Neural cell (in vitro differentiated cells): ENCODE results near the gene RALGPS1. TPM values are rescaled to one million over a fixed set of nuclear protein-coding genes. Genes with fewer than 3 reads are reported as not detected.

ENCODE experiments used
- H2AFZ ChIP-seq: fragments of 200-600, 300-800 bp; sonication (generic), shearing (Covaris generic); 2 replicates; pipeline ENCODE4 v1.6.0; 2014; ENCODE audit warnings: low read depth, mild to moderate bottlenecking, antibody characterized with exemption, low read length, moderate library complexity
- H3F3A ChIP-seq: fragments of 200-600 bp; shearing (Covaris generic); 2 replicates; pipeline ENCODE4 v1.6.1; 2016; ENCODE audit warnings: mild to moderate bottlenecking, moderate library complexity, mixed read lengths, antibody characterized with exemption, low read length; ENCODE audit not compliant: insufficient read depth, poor library complexity, severe bottlenecking
- H3K27ac ChIP-seq: fragments of 200-600, 300-800 bp; sonication (generic), shearing (Covaris generic); 2 replicates; pipeline ENCODE4 v1.5.1; 2014; ENCODE audit warnings: mild to moderate bottlenecking, low read length, moderate library complexity
- H3K27me3 ChIP-seq: fragments of 300-800, 200-600 bp; sonication (generic), shearing (Covaris generic); 2 replicates; pipeline ENCODE4 v1.6.0; 2014; ENCODE audit warnings: mild to moderate bottlenecking, low read depth, low read length, moderate library complexity; ENCODE audit not compliant: insufficient read depth
- H3K36me3 ChIP-seq: fragments of 300-800, 200-600 bp; sonication (generic), shearing (Covaris generic); 2 replicates; pipeline ENCODE4 v1.5.1; 2014; ENCODE audit warnings: mild to moderate bottlenecking, antibody characterized with exemption, low read length, moderate library complexity; ENCODE audit not compliant: insufficient read depth
- H3K4me2 ChIP-seq: fragments of 300-800, 200-600 bp; sonication (generic), shearing (Covaris generic); 2 replicates; pipeline ENCODE4 v1.6.0; 2014; ENCODE audit warnings: mild to moderate bottlenecking, low read length
- H3K4me3 ChIP-seq: fragments of 300-800, 200-600 bp; sonication (generic), shearing (Covaris generic); 2 replicates; pipeline ENCODE4 v1.5.1; 2014; ENCODE audit warnings: mild to moderate bottlenecking, low read length, moderate library complexity
- H3K79me2 ChIP-seq: fragments of 200-600 bp; shearing (Covaris generic); replicated peaks from 2 replicates; pipeline ENCODE4 v1.6.0; 2014; ENCODE audit warnings: mild to moderate bottlenecking, low read length, moderate library complexity; ENCODE audit not compliant: insufficient read depth
- H3K9ac ChIP-seq: fragments of 300-800, 200-600 bp; sonication (generic), shearing (Covaris generic); 2 replicates; pipeline ENCODE4 v1.6.1; 2016; ENCODE audit warnings: mild to moderate bottlenecking, low read length, mixed read lengths
- H3K9me2 ChIP-seq: fragments of 200-600 bp; shearing (Covaris generic); 2 replicates; pipeline ENCODE4 v1.6.1; 2016; ENCODE audit warnings: mild to moderate bottlenecking, low read length, mixed read lengths; ENCODE audit not compliant: insufficient read depth
- H3K9me3 ChIP-seq: fragments of 200-600, 300-800 bp; sonication (generic), shearing (Covaris generic); 2 replicates; pipeline ENCODE4 v1.6.1; 2016; ENCODE audit warnings: mild to moderate bottlenecking, mixed run types, low read length, moderate library complexity, mixed read lengths
- H4K20me1 ChIP-seq: fragments of 200-600 bp; shearing (Covaris generic); 2 replicates; pipeline ENCODE4 v1.6.1; 2016; ENCODE audit warnings: mild to moderate bottlenecking, mixed run types; ENCODE audit not compliant: insufficient read depth
- EZH2 ChIP-seq: fragments of 200-600, 300-800 bp; shearing (Covaris generic), sonication (generic); IDR thresholded peaks from 2 replicates; pipeline ENCODE4 v1.6.1; 2014; ENCODE audit warnings: antibody characterized with exemption, low read length, borderline replicate concordance, mild to moderate bottlenecking; ENCODE audit not compliant: insufficient read depth, poor library complexity, severe bottlenecking
- MXI1 ChIP-seq: fragments of 450-650 bp; conservative IDR thresholded peaks from 2 replicates; pipeline ENCODE4 v1.6.1; 2014; ENCODE audit warnings: antibody characterized with exemption, mild to moderate bottlenecking; ENCODE audit not compliant: poor library complexity, severe bottlenecking
- POLR2AphosphoS5 ChIP-seq: IDR thresholded peaks from 2 replicates; pipeline ENCODE4 v1.6.1; 2012
- SMC3 ChIP-seq: fragments of 450-650 bp; conservative IDR thresholded peaks from 2 replicates; pipeline ENCODE4 v1.6.1; 2014; ENCODE audit warnings: antibody characterized with exemption, mild to moderate bottlenecking, moderate library complexity; ENCODE audit not compliant: poor library complexity
- polyA plus RNA-seq: library from polyadenylated mRNA; depleted of rRNA; stranded (reverse); fragments of >200 nt; gene quantifications from 2 replicates; pipeline ENCODE4 v1.2.3, GENCODE V29; 2014
- TF ChIP-seq, protein P1 (sequence below): IDR thresholded peaks from 2 replicates; pipeline ENCODE4 v1.6.1; 2012; ENCODE audit warnings: borderline replicate concordance
- TF ChIP-seq, protein P2 (sequence below): fragments of 450-650 bp; IDR thresholded peaks from 2 replicates; pipeline ENCODE4 v1.5.1; 2014; ENCODE audit warnings: antibody characterized with exemption, mild to moderate bottlenecking, moderate library complexity; ENCODE audit not compliant: poor library complexity, severe bottlenecking

RALGPS1 gene
- polyA plus RNA-seq, 1 donor from 2014 or later, result 37.1 TPM

DNA sequence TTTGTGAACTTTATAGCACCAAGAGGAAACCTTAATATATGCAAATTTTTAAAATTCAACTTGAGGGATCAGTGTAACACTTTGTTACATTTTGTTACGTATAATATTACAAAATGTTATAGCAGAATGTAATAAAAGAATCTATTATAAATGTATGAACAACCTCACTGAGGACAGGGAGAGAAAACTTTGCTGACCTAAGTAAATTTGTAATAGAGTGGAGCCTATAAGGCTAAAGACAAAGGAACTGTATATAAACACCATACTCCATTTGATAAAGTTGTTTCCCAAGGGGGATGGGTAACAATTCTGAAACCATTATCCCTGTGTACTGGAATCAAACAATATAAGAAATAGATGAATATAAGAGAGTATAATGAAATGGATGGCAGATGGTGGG lies 130.6 kb downstream of the RALGPS1 start:
- no peaks in the 10 kb centered on the region for H3K27me3 ChIP-seq
- no peak overlapping the region for H3K4me3 ChIP-seq
- no peaks in the 10 kb centered on the region for H4K20me1 ChIP-seq
- H3K4me2 ChIP-seq, result no peak overlapping the region
- H3F3A ChIP-seq, result no peaks in the 10 kb centered on the region
- H3K9me3 ChIP-seq, result no peaks in the 10 kb centered on the region
- H3K27ac ChIP-seq, result no peak overlapping the region
- no peak overlapping the region for H3K9ac ChIP-seq
- TF ChIP-seq POLR2AphosphoS5 (no peak), EZH2 (no peak)
- TF ChIP-seq, protein P1, sequence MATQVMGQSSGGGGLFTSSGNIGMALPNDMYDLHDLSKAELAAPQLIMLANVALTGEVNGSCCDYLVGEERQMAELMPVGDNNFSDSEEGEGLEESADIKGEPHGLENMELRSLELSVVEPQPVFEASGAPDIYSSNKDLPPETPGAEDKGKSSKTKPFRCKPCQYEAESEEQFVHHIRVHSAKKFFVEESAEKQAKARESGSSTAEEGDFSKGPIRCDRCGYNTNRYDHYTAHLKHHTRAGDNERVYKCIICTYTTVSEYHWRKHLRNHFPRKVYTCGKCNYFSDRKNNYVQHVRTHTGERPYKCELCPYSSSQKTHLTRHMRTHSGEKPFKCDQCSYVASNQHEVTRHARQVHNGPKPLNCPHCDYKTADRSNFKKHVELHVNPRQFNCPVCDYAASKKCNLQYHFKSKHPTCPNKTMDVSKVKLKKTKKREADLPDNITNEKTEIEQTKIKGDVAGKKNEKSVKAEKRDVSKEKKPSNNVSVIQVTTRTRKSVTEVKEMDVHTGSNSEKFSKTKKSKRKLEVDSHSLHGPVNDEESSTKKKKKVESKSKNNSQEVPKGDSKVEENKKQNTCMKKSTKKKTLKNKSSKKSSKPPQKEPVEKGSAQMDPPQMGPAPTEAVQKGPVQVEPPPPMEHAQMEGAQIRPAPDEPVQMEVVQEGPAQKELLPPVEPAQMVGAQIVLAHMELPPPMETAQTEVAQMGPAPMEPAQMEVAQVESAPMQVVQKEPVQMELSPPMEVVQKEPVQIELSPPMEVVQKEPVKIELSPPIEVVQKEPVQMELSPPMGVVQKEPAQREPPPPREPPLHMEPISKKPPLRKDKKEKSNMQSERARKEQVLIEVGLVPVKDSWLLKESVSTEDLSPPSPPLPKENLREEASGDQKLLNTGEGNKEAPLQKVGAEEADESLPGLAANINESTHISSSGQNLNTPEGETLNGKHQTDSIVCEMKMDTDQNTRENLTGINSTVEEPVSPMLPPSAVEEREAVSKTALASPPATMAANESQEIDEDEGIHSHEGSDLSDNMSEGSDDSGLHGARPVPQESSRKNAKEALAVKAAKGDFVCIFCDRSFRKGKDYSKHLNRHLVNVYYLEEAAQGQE, result no peak
- no peaks in the 10 kb centered on the region for H3K79me2 ChIP-seq
- no peaks in the 10 kb centered on the region for H3K36me3 ChIP-seq
- no peak overlapping the region for H2AFZ ChIP-seq
- H3K9me2 ChIP-seq, result no peaks in the 10 kb centered on the region

DNA sequence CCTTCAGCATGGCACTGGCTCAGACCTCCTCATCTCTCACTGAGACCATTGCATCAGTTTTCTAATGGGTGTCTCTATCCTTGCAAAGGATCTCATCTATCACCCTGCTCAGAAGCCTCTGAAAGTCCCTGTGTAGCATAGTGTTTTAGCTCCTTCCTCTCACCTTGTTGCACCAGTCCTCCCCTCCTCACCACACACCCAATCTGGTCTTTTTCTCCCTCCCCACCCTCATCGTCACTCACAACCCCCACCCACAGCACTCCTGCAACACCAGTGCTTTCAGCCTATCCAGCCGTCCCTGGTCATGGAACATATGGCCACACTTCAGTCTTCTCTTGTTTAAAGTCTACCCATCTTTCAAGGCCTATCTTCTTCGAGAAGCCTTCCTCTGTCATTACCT lies 133.4 kb downstream of the RALGPS1 start:
- Histone ChIP-seq H3K36me3 (no peaks in the 10 kb centered on the region), H3K4me3 (no peak overlapping the region), H3F3A (no peaks in the 10 kb centered on the region), H3K9me3 (no peaks in the 10 kb centered on the region), H2AFZ (no peak overlapping the region), H3K27ac (no peak overlapping the region), H3K79me2 (no peaks in the 10 kb centered on the region), H3K4me2 (no peak overlapping the region), H3K9ac (no peak overlapping the region), H4K20me1 (no peaks in the 10 kb centered on the region), H3K9me2 (no peaks in the 10 kb centered on the region), H3K27me3 (no peaks in the 10 kb centered on the region)
- TF ChIP-seq MXI1 (no peak), SMC3 (no peak), EZH2 (no peak)
- TF ChIP-seq, protein P1, result no peak
- TF ChIP-seq, protein P2, sequence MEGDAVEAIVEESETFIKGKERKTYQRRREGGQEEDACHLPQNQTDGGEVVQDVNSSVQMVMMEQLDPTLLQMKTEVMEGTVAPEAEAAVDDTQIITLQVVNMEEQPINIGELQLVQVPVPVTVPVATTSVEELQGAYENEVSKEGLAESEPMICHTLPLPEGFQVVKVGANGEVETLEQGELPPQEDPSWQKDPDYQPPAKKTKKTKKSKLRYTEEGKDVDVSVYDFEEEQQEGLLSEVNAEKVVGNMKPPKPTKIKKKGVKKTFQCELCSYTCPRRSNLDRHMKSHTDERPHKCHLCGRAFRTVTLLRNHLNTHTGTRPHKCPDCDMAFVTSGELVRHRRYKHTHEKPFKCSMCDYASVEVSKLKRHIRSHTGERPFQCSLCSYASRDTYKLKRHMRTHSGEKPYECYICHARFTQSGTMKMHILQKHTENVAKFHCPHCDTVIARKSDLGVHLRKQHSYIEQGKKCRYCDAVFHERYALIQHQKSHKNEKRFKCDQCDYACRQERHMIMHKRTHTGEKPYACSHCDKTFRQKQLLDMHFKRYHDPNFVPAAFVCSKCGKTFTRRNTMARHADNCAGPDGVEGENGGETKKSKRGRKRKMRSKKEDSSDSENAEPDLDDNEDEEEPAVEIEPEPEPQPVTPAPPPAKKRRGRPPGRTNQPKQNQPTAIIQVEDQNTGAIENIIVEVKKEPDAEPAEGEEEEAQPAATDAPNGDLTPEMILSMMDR, result no peak
